ENCODE results near the gene LIPG. TPM values are rescaled to one million over a fixed set of nuclear protein-coding genes. Genes with fewer than 3 reads are reported as not detected.

Gene LIPG
- polyA plus RNA-seq, 1 donor from 2014 or later: 0.85 TPM

DNA sequence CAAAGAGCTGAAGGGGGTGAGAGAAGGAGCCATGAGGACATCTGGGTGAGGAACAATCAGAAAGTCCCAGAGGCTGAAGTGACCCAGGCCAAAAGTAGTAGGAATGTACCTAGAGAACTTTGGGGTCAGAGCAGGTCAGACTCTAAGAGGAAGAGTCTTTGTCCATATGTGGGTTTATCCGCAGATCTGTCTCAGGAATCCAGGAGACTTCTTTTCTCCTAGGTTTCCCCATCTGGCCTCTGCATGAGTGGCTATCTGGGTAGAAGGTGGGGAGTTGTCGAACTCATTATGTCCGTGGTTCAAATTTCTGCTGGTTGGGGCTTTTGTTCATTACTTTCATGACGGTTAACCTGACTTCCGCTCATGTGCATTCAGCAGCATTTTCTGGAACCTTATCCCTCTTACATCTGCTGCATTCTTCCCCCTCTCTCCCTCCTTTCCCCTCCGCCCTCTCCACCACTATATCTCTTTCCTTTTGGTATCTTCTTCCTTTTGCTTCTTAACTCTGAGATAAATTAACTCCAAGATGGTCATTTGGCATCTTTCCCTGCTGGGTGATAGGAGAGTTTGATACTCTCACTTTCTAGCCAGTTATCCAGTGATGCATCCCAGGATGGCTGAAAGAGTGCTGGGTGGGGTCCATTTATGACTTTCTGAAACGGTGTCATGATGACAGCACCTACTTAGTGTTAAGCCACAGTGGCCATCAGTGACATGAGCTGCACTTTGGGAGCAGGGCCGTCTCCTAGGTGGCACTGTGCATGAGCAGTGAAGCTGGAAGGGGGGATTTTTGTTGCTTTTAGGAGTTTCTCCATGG is 2.1 kb downstream of the LIPG start:
- no peaks in the 10 kb centered on the region for H3K36me3 ChIP-seq (ENCODE audit: insufficient read depth, low read length)
- H3K27me3 ChIP-seq (ENCODE audit: insufficient read depth, low read depth, low read length): peaks cover 34% of the 10 kb centered on the region
- H3K9ac ChIP-seq (ENCODE audit: low read length): no peak overlapping the region
- H3K79me2 ChIP-seq (replicated peaks; ENCODE audit: insufficient read depth, low read length): no peaks in the 10 kb centered on the region
- no peak overlapping the region for H2AFZ ChIP-seq (ENCODE audit: low read depth, low read length)
- H3K9me2 ChIP-seq (ENCODE audit: insufficient read depth, low read length): no peaks in the 10 kb centered on the region
- TF ChIP-seq TAF1 (IDR thresholded peaks at IDR 0.05; ENCODE audit: low read depth) (no peak), SMC3 (conservative IDR thresholded peaks at IDR 0.05; ENCODE audit: poor library complexity) (no peak), RAD21 (conservative IDR thresholded peaks at IDR 0.05) (no peak), MXI1 (conservative IDR thresholded peaks at IDR 0.05; ENCODE audit: poor library complexity, severe bottlenecking) (no peak), EP300 (conservative IDR thresholded peaks at IDR 0.05; ENCODE audit: poor library complexity, severe bottlenecking) (no peak), POLR2AphosphoS5 (IDR thresholded peaks at IDR 0.05) (no peak), EZH2 (IDR thresholded peaks at IDR 0.05; ENCODE audit: borderline replicate concordance, insufficient read depth, low read length, poor library complexity, severe bottlenecking) (no peak)
- TF ChIP-seq, protein P1, sequence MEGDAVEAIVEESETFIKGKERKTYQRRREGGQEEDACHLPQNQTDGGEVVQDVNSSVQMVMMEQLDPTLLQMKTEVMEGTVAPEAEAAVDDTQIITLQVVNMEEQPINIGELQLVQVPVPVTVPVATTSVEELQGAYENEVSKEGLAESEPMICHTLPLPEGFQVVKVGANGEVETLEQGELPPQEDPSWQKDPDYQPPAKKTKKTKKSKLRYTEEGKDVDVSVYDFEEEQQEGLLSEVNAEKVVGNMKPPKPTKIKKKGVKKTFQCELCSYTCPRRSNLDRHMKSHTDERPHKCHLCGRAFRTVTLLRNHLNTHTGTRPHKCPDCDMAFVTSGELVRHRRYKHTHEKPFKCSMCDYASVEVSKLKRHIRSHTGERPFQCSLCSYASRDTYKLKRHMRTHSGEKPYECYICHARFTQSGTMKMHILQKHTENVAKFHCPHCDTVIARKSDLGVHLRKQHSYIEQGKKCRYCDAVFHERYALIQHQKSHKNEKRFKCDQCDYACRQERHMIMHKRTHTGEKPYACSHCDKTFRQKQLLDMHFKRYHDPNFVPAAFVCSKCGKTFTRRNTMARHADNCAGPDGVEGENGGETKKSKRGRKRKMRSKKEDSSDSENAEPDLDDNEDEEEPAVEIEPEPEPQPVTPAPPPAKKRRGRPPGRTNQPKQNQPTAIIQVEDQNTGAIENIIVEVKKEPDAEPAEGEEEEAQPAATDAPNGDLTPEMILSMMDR (IDR thresholded peaks at IDR 0.05; ENCODE audit: poor library complexity, severe bottlenecking): no peak
- TF ChIP-seq, protein P2, sequence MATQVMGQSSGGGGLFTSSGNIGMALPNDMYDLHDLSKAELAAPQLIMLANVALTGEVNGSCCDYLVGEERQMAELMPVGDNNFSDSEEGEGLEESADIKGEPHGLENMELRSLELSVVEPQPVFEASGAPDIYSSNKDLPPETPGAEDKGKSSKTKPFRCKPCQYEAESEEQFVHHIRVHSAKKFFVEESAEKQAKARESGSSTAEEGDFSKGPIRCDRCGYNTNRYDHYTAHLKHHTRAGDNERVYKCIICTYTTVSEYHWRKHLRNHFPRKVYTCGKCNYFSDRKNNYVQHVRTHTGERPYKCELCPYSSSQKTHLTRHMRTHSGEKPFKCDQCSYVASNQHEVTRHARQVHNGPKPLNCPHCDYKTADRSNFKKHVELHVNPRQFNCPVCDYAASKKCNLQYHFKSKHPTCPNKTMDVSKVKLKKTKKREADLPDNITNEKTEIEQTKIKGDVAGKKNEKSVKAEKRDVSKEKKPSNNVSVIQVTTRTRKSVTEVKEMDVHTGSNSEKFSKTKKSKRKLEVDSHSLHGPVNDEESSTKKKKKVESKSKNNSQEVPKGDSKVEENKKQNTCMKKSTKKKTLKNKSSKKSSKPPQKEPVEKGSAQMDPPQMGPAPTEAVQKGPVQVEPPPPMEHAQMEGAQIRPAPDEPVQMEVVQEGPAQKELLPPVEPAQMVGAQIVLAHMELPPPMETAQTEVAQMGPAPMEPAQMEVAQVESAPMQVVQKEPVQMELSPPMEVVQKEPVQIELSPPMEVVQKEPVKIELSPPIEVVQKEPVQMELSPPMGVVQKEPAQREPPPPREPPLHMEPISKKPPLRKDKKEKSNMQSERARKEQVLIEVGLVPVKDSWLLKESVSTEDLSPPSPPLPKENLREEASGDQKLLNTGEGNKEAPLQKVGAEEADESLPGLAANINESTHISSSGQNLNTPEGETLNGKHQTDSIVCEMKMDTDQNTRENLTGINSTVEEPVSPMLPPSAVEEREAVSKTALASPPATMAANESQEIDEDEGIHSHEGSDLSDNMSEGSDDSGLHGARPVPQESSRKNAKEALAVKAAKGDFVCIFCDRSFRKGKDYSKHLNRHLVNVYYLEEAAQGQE (IDR thresholded peaks at IDR 0.05; ENCODE audit: borderline replicate concordance): no peak
- H3K4me3 ChIP-seq (ENCODE audit: low read length): no peak overlapping the region
- no peaks in the 10 kb centered on the region for H3K9me3 ChIP-seq (ENCODE audit: low read length)
- no peaks in the 10 kb centered on the region for H3F3A ChIP-seq (ENCODE audit: insufficient read depth, low read length, poor library complexity, severe bottlenecking)
- no peak overlapping the region for H3K27ac ChIP-seq (ENCODE audit: low read length)
- H4K20me1 ChIP-seq (ENCODE audit: insufficient read depth): no peaks in the 10 kb centered on the region
- no peak overlapping the region for H3K4me2 ChIP-seq (ENCODE audit: low read length)

DNA sequence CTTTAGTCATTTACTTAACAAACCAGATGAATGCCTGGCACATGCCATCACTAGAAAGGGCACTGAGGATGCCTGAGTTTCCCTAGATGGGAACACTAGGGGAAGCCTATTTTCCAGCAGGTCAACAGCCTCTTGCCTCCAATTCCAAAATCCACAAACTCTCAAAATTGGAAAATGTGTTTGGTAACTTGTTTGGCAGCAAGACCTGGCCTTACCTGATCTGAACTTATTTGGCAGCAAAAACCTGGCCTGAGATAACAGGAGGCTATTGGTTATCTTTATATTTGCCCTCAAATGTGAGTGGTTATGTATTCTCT is 2.6 kb downstream of the LIPG start:
- no peaks in the 10 kb centered on the region for H3K79me2 ChIP-seq (replicated peaks; ENCODE audit: insufficient read depth, low read length)
- H3K36me3 ChIP-seq (ENCODE audit: insufficient read depth, low read length): no peaks in the 10 kb centered on the region
- H3K9me3 ChIP-seq (ENCODE audit: low read length): no peaks in the 10 kb centered on the region
- no peak overlapping the region for H2AFZ ChIP-seq (ENCODE audit: low read depth, low read length)
- no peaks in the 10 kb centered on the region for H3K9me2 ChIP-seq (ENCODE audit: insufficient read depth, low read length)
- H3K27me3 ChIP-seq (ENCODE audit: insufficient read depth, low read depth, low read length): peaks cover 34% of the 10 kb centered on the region
- H3K27ac ChIP-seq (ENCODE audit: low read length): no peak overlapping the region
- H3K4me3 ChIP-seq (ENCODE audit: low read length): no peak overlapping the region
- no peaks in the 10 kb centered on the region for H3F3A ChIP-seq (ENCODE audit: insufficient read depth, low read length, poor library complexity, severe bottlenecking)
- no peak overlapping the region for H3K4me2 ChIP-seq (ENCODE audit: low read length)
- no peaks in the 10 kb centered on the region for H4K20me1 ChIP-seq (ENCODE audit: insufficient read depth)
- TF ChIP-seq EP300 (conservative IDR thresholded peaks at IDR 0.05; ENCODE audit: poor library complexity, severe bottlenecking) (no peak), MXI1 (conservative IDR thresholded peaks at IDR 0.05; ENCODE audit: poor library complexity, severe bottlenecking) (no peak)
- no peak overlapping the region for H3K9ac ChIP-seq (ENCODE audit: low read length)
